ENCODE data around the gene ZNF69.
"Not testable (repeated sequence)": the region's sequence is repeated elsewhere in the genome, so short reads cannot be mapped to it uniquely, and the experiment has no call there.

The ZNF69 gene

DNA sequence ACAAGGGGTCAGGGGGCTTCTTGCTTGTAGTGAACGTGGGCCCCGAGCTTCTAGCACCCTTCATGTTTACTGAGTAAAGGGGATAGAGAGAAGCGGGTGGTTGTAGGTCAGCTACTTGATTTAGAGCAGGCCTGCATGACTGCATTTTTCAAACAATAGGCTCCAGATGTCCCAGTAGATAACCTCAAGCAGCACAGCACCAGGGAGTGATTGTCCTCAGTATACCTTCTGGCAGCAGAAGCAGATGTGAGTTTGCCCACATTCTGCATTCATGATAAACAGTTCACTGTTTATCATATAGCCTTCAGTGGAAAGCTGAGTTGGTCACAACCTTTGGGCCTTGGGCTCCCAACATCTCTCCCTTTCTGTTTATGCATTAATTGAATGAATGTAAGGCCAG lies 34.2 kb upstream of the ZNF69 start:
- H3K27ac ChIP-seq: no peak overlapping the region
- intact Hi-C loops (cut with DNase I; ENCODE audit: low total_unique reads): no loop called here
- peaks cover 0 to 33% (median 14%) of the 10 kb centered on the region in 3 donors for H3K9me3 ChIP-seq
- peaks cover 0 to 19% (median 9%) of the 10 kb centered on the region in 4 donors for H3K4me1 ChIP-seq
- H3K27me3 ChIP-seq: no peaks in the 10 kb centered on the region
- no peak for DNase-seq
- TF ChIP-seq, protein P1, sequence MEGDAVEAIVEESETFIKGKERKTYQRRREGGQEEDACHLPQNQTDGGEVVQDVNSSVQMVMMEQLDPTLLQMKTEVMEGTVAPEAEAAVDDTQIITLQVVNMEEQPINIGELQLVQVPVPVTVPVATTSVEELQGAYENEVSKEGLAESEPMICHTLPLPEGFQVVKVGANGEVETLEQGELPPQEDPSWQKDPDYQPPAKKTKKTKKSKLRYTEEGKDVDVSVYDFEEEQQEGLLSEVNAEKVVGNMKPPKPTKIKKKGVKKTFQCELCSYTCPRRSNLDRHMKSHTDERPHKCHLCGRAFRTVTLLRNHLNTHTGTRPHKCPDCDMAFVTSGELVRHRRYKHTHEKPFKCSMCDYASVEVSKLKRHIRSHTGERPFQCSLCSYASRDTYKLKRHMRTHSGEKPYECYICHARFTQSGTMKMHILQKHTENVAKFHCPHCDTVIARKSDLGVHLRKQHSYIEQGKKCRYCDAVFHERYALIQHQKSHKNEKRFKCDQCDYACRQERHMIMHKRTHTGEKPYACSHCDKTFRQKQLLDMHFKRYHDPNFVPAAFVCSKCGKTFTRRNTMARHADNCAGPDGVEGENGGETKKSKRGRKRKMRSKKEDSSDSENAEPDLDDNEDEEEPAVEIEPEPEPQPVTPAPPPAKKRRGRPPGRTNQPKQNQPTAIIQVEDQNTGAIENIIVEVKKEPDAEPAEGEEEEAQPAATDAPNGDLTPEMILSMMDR (IDR thresholded peaks at IDR 0.05): no peak
- H3K36me3 ChIP-seq: peaks cover 18 to 35% (median 19%) of the 10 kb centered on the region in 3 donors
- no peak overlapping the region for H3K4me3 ChIP-seq

DNA sequence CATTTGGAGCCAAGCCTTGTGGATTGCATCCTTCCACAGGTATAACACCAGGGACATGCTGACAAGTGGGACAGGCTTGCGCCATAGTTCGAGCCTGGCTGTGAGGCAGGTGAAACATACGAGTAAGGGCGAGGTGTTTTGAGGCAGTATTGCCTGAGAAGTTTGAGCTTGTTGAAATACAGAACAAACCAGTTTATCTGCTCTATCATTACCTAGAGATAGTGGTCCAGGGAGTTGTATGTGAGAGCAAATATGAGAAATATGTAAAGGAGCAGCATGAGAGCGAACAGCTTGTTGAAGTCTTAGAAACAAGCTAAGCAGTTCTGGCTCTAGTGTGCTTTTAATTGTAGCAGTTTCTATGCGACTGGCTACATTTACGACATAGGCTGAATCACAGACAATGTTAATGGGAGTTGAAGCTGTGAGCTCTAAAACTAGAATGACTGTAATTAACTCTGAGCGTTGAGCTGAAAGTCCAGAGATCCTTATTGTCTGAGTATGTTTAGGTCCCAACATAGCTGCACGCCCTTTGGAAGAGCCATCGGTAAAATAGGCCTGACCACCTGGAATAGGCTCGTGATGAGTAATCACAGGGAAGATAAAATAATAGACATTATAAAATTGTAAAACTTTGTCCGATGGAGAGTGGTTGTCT lies 30.9 kb upstream of the ZNF69 start:
- H3K4me1 ChIP-seq: no peaks in the 10 kb centered on the region
- H3K27me3 ChIP-seq: no peaks in the 10 kb centered on the region
- H3K36me3 ChIP-seq: peaks cover 19 to 65% (median 34%) of the 10 kb centered on the region in 3 donors
- no peak overlapping the region for H3K27ac ChIP-seq
- H3K9me3 ChIP-seq: peaks cover 0 to 66% (median 40%) of the 10 kb centered on the region in 3 donors
- no peak overlapping the region for H3K4me3 ChIP-seq
- intact Hi-C loops (cut with DNase I; ENCODE audit: low total_unique reads): no loop called here
- DNase-seq: no peak
- TF ChIP-seq, protein P1 (IDR thresholded peaks at IDR 0.05): no peak

DNA sequence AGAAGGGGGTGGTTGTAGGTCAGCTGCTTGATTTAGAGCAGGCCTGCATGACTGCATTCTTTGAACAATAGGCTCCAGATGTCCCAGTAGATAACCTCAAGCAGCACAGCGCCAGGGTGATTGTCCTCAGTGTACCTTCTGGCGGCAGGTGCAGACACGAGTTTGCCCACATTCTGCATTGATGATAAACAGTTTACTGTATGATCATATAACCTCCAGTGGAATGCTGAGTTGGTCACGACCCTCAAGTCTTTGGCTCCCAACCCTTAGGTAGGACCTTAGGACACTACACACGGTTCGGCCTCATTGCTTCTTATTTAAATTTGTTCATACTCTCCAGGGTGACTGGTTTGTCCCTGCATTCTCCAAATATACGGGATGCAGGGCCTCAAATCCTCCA lies 26.9 kb upstream of the ZNF69 start:
- peaks cover 27 to 78% (median 57%) of the 10 kb centered on the region in 3 donors for H3K36me3 ChIP-seq
- no peak overlapping the region for H3K4me3 ChIP-seq
- TF ChIP-seq, protein P1 (IDR thresholded peaks at IDR 0.05): no peak
- intact Hi-C loops (cut with DNase I; ENCODE audit: low total_unique reads): no loop called here
- H3K4me1 ChIP-seq: no peaks in the 10 kb centered on the region
- peaks cover 0 to 92% (median 62%) of the 10 kb centered on the region in 3 donors for H3K9me3 ChIP-seq
- H3K27ac ChIP-seq: no peak overlapping the region
- DNase-seq: no peak
- H3K27me3 ChIP-seq: no peaks in the 10 kb centered on the region

DNA sequence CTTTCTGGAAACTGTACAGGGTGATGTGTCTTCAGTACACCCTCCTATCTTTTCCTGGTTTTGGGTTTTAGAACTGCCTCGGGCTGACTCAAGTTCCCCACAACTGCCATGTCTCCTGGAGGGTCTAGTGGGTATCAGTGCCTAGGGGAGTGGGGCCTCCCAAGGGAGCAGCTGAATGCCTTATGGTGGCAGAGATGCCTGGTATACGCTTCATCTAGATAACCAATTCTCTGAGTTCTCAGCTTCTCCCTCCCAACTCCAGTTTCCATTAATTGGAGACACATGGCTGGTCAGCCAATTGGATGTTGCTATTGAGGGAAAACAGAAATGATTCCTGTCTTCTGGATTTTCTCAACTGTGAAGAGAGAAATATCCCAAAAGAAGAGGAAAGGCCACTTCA lies 26.3 kb upstream of the ZNF69 start:
- H3K36me3 ChIP-seq: peaks cover 31 to 78% (median 58%) of the 10 kb centered on the region in 3 donors

DNA sequence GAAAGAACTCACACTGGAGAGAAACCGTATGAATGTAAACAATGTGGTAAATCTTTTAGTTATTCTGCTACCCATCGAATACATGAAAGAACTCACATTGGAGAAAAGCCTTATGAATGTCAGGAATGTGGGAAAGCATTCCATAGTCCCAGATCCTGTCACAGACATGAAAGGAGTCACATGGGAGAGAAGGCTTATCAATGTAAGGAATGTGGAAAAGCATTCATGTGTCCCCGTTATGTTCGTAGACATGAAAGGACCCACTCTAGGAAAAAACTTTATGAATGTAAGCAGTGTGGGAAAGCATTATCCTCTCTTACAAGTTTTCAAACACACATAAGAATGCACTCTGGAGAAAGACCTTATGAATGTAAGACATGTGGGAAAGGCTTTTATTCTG lies 19.8 kb upstream of the ZNF69 start:
- H3K4me3 ChIP-seq; DNase-seq; H3K27me3 ChIP-seq; intact Hi-C loops (cut with DNase I; ENCODE audit: low total_unique reads); H3K4me1 ChIP-seq; H3K27ac ChIP-seq: not testable (repeated sequence)
- H3K36me3 ChIP-seq: peaks cover 56 to 81% (median 74%) of the 10 kb centered on the region in 3 donors
- H3K9me3 ChIP-seq: peaks cover 4 to 94% (median 81%) of the 10 kb centered on the region in 3 donors

More for the DNA sequence above, 26.3 kb upstream of the ZNF69 start:
- H3K4me3 ChIP-seq: no peak overlapping the region
- H3K4me1 ChIP-seq: no peaks in the 10 kb centered on the region
- H3K9me3 ChIP-seq: peaks cover 0 to 92% (median 68%) of the 10 kb centered on the region in 3 donors
- H3K27ac ChIP-seq: no peak overlapping the region
- no peak for DNase-seq
- intact Hi-C loops (cut with DNase I; ENCODE audit: low total_unique reads): no loop called here
- TF ChIP-seq, protein P1 (IDR thresholded peaks at IDR 0.05): no peak
- H3K27me3 ChIP-seq: no peaks in the 10 kb centered on the region

DNA sequence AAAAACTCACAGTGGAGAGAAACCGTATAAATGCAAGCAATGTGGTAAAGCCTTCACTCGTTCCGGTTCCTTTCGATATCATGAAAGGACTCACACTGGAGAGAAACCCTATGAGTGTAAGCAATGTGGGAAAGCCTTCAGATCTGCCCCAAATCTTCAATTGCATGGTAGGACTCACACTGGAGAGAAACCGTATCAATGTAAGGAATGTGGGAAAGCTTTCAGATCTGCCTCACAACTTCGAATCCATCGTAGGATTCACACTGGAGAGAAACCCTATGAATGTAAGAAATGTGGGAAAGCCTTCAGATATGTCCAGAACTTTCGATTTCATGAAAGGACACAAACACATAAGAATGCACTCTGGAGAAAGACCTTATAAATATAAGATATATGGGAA lies 19.4 kb upstream of the ZNF69 start:
- TF ChIP-seq, protein P1 (IDR thresholded peaks at IDR 0.05): no peak
- peaks cover 52 to 77% (median 70%) of the 10 kb centered on the region in 3 donors for H3K36me3 ChIP-seq
- H3K4me1 ChIP-seq: no peaks in the 10 kb centered on the region
- H3K27ac ChIP-seq: no peak overlapping the region
- no peak overlapping the region for H3K4me3 ChIP-seq
- intact Hi-C loops (cut with DNase I; ENCODE audit: low total_unique reads): no loop called here
- DNase-seq: no peak
- H3K9me3 ChIP-seq: peaks cover 4 to 90% (median 81%) of the 10 kb centered on the region in 3 donors
- H3K27me3 ChIP-seq: no peaks in the 10 kb centered on the region

Data from tibial artery (tissue), 4 donors.